Measurements from ENCODE around the gene ITGA5. TPM values are rescaled to one million over a fixed set of nuclear protein-coding genes. Genes with fewer than 3 reads are reported as not detected.
A peak's percentile ranks its signal among the peaks of the same experiment; 100 is the strongest.

Gene ITGA5
- total RNA-seq (2021; fragmentation: NEBNext Ultra II Directional; extraction: Animal tissue kit (Norgen Biotek cat#: 25700)), result 100 to 1,000 TPM; 261 to 355 (median 329) TPM
- long read RNA-seq, full-length matches to known transcripts, result 11 of 46 reads
- long read RNA-seq, partial matches to known transcripts, result 16 of 46 reads
- long read RNA-seq, other reads (novel, unspliced or antisense), result 19 of 46 reads

DNA sequence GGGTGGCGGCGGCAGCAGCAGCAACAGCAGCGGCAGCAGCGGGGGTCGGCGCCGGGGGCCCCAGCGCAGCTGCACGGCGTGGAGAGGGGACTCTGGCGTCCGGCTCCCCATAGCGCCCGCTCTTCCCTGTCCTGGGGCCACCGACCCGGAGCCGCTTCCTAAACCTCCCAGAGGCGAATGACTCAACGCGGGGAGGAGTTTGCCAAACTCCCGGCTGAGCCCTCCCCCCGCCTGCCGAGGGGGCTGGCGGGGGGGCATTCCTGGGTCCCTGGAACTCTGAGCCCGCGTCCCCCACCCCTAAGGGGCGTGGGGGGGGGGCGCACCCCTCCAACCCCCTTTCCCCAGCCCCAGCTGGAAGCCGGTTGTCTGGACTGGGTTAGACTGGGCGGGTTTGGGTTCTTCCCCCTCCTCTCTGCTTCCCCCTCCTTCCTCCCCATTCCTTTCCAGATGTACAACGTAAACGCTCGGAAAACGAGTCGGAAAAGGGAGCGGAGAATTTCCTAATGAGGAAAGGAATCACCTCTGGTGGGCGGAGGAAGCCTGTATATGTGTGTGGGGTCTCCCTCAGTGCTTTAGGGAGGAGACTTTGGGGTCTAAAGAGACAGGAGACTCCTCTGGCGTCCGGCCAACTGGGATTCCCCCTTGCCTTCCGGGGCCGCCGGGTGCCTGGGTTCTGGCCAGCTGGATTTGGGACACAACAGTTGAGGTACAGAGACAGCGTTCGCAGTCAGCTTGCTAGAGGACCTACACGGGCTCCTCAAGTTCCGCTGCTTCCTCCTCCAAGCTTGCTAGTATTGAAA, at the start of gene ITGA5:
TSS of gene ITGA5 (minus strand) at position 179 of the 800 bp plus-strand sequence. CDS start at position 111, 68 bp downstream.
- peak; percentile 63 for DNase-seq
- Mint-ChIP-seq H3K27me3 (ENCODE audit: insufficient read depth) (peaks cover 2% of the 10 kb centered on the region), H3K4me1 (ENCODE audit: low read depth) (peaks cover 83% of the 10 kb centered on the region), H3K27ac (peak within 1 kb of the TSS; percentile 90), H3K36me3 (ENCODE audit: low read depth) (peaks cover 12% of the 10 kb centered on the region), H3K4me3 (peak within 1 kb of the TSS; percentile 98), H3K9me3 (no peaks in the 10 kb centered on the region)
- TF ChIP-seq, protein P1, sequence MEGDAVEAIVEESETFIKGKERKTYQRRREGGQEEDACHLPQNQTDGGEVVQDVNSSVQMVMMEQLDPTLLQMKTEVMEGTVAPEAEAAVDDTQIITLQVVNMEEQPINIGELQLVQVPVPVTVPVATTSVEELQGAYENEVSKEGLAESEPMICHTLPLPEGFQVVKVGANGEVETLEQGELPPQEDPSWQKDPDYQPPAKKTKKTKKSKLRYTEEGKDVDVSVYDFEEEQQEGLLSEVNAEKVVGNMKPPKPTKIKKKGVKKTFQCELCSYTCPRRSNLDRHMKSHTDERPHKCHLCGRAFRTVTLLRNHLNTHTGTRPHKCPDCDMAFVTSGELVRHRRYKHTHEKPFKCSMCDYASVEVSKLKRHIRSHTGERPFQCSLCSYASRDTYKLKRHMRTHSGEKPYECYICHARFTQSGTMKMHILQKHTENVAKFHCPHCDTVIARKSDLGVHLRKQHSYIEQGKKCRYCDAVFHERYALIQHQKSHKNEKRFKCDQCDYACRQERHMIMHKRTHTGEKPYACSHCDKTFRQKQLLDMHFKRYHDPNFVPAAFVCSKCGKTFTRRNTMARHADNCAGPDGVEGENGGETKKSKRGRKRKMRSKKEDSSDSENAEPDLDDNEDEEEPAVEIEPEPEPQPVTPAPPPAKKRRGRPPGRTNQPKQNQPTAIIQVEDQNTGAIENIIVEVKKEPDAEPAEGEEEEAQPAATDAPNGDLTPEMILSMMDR (IDR thresholded peaks at IDR 0.05), result no peak

DNA sequence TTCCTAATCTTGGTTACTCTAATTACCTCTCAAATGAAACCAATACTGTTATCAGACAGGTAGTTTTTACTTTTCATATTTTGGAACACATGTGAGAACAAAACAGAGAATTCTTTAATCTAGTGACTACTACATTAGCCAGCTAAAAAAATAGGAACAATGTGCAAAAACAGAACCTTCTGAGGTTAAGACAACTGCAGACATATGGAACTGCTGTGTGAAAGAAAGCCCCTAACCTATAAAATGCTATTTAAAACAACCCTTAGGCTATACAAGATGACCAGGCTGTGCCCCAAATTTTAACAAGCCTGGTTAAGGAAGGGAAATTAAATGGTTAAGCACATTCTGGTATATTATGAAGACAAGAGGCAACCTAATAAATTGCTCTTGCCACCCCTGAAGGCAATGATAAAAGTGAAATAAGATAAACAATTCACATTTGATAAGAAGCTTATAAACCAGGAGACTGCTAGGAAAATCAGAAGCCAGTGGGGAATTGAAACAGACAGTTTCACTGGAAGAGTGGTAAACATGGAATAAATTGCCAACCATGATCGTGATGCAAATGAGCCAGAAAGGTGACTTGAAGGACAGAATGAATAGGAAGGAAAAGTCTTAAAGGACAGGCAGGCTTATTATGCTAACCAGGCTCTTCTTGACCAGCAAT, 46.9 kb upstream of the ITGA5 start:
- H3K4me3 Mint-ChIP-seq, result no peak overlapping the region
- peaks cover 5% of the 10 kb centered on the region; the same call in 1 of the 2 replicates for H3K4me1 Mint-ChIP-seq (ENCODE audit: low read depth)
- TF ChIP-seq, protein P1 (IDR thresholded peaks at IDR 0.05), result no peak
- no peak for DNase-seq
- H3K27ac Mint-ChIP-seq, result no peak overlapping the region
- H3K27me3 Mint-ChIP-seq (ENCODE audit: insufficient read depth), result peaks cover 27% of the 10 kb centered on the region
- H3K9me3 Mint-ChIP-seq, result no peaks in the 10 kb centered on the region
- no peaks in the 10 kb centered on the region for H3K36me3 Mint-ChIP-seq (ENCODE audit: low read depth)

DNA sequence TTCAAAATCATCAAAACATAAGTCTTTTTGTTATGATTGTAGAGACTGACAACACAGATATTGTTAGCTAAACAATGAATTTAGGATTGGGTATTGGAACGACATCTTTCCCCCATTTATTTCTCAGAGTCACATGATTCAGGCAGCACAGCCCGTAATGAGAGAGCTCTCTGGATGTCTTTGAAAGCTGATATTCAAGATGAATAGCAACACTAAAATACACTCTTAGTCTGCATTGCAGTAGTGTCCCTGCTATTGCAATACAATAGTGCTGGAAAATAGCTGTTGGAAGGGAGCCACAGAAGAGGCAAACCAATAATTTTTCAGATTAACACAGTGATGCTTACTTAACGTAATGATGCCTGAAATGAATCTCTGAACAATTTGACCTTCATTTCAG, 44.4 kb upstream of the ITGA5 start:
- no peaks in the 10 kb centered on the region for H3K9me3 Mint-ChIP-seq
- H3K27me3 Mint-ChIP-seq (ENCODE audit: insufficient read depth), result peaks cover 40% of the 10 kb centered on the region
- no peak overlapping the region for H3K4me3 Mint-ChIP-seq
- peaks cover 5% of the 10 kb centered on the region; the same call in 1 of the 2 replicates for H3K4me1 Mint-ChIP-seq (ENCODE audit: low read depth)
- DNase-seq, result no peak
- TF ChIP-seq, protein P1 (IDR thresholded peaks at IDR 0.05), result no peak
- H3K36me3 Mint-ChIP-seq (ENCODE audit: low read depth), result no peaks in the 10 kb centered on the region
- H3K27ac Mint-ChIP-seq, result no peak overlapping the region

DNA sequence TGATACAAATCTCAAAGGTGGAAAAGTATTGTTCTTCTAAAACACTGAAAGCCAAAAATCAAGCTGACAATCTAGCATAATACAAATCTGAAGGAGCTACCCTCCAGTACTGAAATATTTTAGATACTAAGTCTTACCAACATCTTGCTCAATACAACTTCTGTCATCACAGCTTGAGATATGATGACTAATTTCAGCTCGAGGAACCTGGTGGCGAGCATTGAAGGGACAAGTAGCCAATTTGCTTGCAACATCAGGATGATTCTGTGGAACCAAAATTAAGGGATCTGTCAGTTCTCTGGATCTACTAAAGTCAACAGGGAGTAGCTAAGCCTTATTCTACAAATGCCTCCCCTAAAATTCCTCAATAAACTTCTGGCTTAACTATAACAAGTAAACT, 44.0 kb upstream of the ITGA5 start:
- DNase-seq, result peak; percentile 1
- Mint-ChIP-seq H3K9me3 (no peaks in the 10 kb centered on the region), H3K27ac (no peak overlapping the region), H3K4me1 (ENCODE audit: low read depth) (peaks cover 5% of the 10 kb centered on the region; the same call in 1 of the 2 replicates), H3K4me3 (no peak overlapping the region), H3K27me3 (ENCODE audit: insufficient read depth) (peaks cover 40% of the 10 kb centered on the region), H3K36me3 (ENCODE audit: low read depth) (no peaks in the 10 kb centered on the region)
- TF ChIP-seq, protein P1 (IDR thresholded peaks at IDR 0.05), result no peak

DNA sequence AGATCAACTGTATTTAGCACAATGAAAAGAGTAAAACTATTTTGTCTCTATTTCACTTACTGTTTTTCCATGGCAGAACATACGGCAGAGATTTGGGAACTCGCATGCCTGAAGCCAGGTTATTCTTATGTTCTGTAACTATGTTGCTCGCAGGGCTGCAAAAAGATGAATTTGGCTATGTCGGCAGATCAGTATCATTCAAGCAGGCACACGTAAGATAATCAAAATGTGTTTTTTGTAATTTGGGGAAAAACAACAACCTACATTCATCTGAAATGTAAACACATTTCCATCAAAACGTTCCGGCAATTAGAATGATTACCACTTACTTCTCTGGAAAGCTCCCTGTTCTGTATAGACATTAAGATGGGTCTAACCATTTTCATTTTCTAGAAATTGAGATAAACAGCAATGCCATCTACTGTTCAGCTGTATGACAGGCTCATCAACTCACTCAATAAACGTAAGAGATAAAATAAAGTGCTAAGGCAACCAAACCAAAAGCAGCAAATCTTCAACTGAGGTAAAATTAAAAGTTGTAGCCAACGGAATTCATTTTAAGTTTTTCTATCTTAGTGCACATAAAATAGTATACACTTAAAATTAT, 41.4 kb upstream of the ITGA5 start:
- H3K27ac Mint-ChIP-seq, result no peak overlapping the region
- DNase-seq, result no peak
- H3K27me3 Mint-ChIP-seq (ENCODE audit: insufficient read depth), result peaks cover 43% of the 10 kb centered on the region
- no peaks in the 10 kb centered on the region for H3K36me3 Mint-ChIP-seq (ENCODE audit: low read depth)
- no peaks in the 10 kb centered on the region for H3K9me3 Mint-ChIP-seq
- TF ChIP-seq, protein P1 (IDR thresholded peaks at IDR 0.05), result peak; percentile 25; the same call in 1 of the 2 replicates
- no peak overlapping the region for H3K4me3 Mint-ChIP-seq
- peaks cover 5% of the 10 kb centered on the region; the same call in 1 of the 2 replicates for H3K4me1 Mint-ChIP-seq (ENCODE audit: low read depth)
